Heart right ventricle (tissue), 16 donors: ENCODE results near the gene SYDE2. TPM values are rescaled to one million over a fixed set of nuclear protein-coding genes. Genes with fewer than 3 reads are reported as not detected.
A peak's percentile ranks its signal among the peaks of the same experiment; 100 is the strongest.

Experiments used
- ATAC-seq, 8 donors: fragments of 200-7000 bp; cut with Tn5 transposase; one replicate each; pipeline ENCODE4 v1.9.1; 2020; ENCODE audit warnings: mild to moderate bottlenecking in 8 of 8, moderate library complexity in 8 of 8, moderate number of reproducible peaks in 1 of 8
- DNase-seq, 2 donors: peaks; one replicate each; pipeline ENCODE4 v3.0.0-alpha.2; 2020
- H3K27ac ChIP-seq, 10 donors: fragments of 200-600 bp; sonication (generic) in 2 of 10; one replicate each; pipeline versions ENCODE4 v1.5.0 to v1.8.0; 2020 to 2022; ENCODE audit warnings: mild to moderate bottlenecking in 3 of 10
- H3K27me3 ChIP-seq, 7 donors: fragments of 200-600 bp; one replicate each; pipeline ENCODE4 v1.8.0; 2021 to 2022; ENCODE audit warnings: mild to moderate bottlenecking in 2 of 7
- H3K36me3 ChIP-seq, 9 donors: fragments of 200-600 bp; sonication (generic) in 1 of 9; one replicate each; pipeline versions ENCODE4 v1.5.0 to v1.8.0; 2020 to 2022; ENCODE audit warnings: mild to moderate bottlenecking in 2 of 9
- H3K4me1 ChIP-seq, 9 donors: fragments of 200-600 bp; sonication (generic) in 1 of 9; one replicate each; pipeline versions ENCODE4 v1.5.0 to v1.8.0; 2020 to 2022; ENCODE audit warnings: mild to moderate bottlenecking in 4 of 9
- H3K4me3 ChIP-seq, 10 donors: fragments of 200-600 bp; sonication (generic) in 2 of 10; one replicate each; pipeline versions ENCODE4 v1.5.0 to v1.8.0; 2020 to 2022; ENCODE audit warnings: mild to moderate bottlenecking in 7 of 10, moderate library complexity in 2 of 10
- H3K9me3 ChIP-seq, 11 donors: fragments of 200-600 bp in 10 of 11; sonication (generic) in 2 of 11; one replicate each; pipeline versions ENCODE4 v1.5.0 to v1.8.0; 2013 to 2022; ENCODE audit warnings: mild to moderate bottlenecking in 2 of 11, control low read depth in 1 of 11, moderate library complexity in 1 of 11
- WGBS, 2 donors: extraction: QIAGEN DNeasy Blood & Tissue Kit; methylation state at CpG; one replicate each; pipeline ENCODE4 v1.1.7; 2013; ENCODE audit warnings: inconsistent platforms in 1 of 2; 5-methylcytosine and 5-hydroxymethylcytosine counted together
- intact Hi-C, 10 donors: fragments of 100-400 bp; cut with DNase I; formaldehyde crosslinking; loops; one replicate each; pipeline versions ENCODE4 v1.11.1 to v1.14.2; 2022
- microRNA-seq, 2 donors: library from miRNA; unstranded; fragments of <30 nt; microRNA quantifications; one replicate each; pipeline ENCODE4 v1.2.0, GENCODE V29; 2021
- polyA plus RNA-seq, 2 donors: library from polyadenylated mRNA; stranded (reverse); fragments of 200-250 nt; gene quantifications; one replicate each; pipeline ENCODE4 v1.2.3, GENCODE V29; 2013
- total RNA-seq, 10 donors: library from RNA; stranded (reverse); fragmentation: NEBNext Ultra II Directional in 3 of 10; extraction: Animal tissue kit (Norgen Biotek cat#: 25700) in 3 of 10; gene quantifications; one replicate each; pipeline versions ENCODE4 v1.2.1 to v1.2.4, GENCODE V29; 2021 to 2023
- TF ChIP-seq, protein P1 (sequence below), 9 donors: fragments of 200-600 bp; sonication (generic) in 2 of 9; IDR thresholded peaks; one replicate each; pipeline versions ENCODE4 v1.5.0 to v1.8.0; 2021 to 2022; ENCODE audit warnings: antibody characterized with exemption in 9 of 9, mild to moderate bottlenecking in 5 of 9, moderate library complexity in 1 of 9
- donor health status: Arrhythmogenic right ventricular cardiomyopathy.
- donor health status: ischemic (EF 13 %, LVEDD 7.1; RV severe dilation, severe dysfunction).
- donor health status: healthy with polysubstance abuse.
- donor health status: DM: no; HTN: yes; CAD: no.
- donor health status: DM: no; HTN: no; CAD: no.
- donor health status: ischemic (EF 25% LVEDD 6.9; RV normal size, moderate dysfunction).
- donor health status: ischemic (EF 25% LVEDD 5.7; RV mildly dilated, moderate dysfunction).
- donor health status: healthy.
- donor health status: DM: yes; HTN: yes; CAD: no.
- donor health status: Ischemic cardiomyopathy.
- donor health status: ischemic (EF 35%, LVEDD 5.7; RV mildly dilated, moderate dysfunction).
- donor health status: nonischemic (EF 11% LVEDD 7.7; RV severe dilation, severe dysfunction).
- donor health status: DM: yes; HTN: yes; CAD: no.
- donor health status: PGD.
- donor health status: ischemic (EF 29% LVEDD 5.4; RV normal size, mild dysfunction).
- donor health status: nonischemic (EF 23%, LVEDD 6.1; RV moderate dilation, normal function).

SYDE2 gene
- total and polyA plus RNA-seq, 12 donors: 1.1 to 24.7 (median 20.9) TPM

DNA sequence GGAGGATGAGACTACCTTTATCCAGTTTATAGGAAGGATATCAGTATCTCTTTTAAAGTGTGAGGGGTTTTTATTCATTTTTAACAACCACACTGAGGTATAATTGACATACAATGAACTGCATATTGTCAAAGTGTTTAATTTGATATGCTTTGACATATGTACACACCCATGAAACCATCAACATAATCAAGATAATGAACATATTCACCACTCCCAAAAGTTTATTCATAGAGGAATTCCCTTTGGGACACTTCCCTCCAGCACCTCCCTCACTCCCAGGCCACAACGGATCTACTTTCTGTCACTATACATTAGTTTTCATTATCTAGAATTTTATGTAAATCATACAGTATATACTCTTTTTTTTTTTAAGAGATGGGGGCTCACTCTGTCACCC lies 89.1 kb downstream of the SYDE2 start:
- TF ChIP-seq, protein P1, sequence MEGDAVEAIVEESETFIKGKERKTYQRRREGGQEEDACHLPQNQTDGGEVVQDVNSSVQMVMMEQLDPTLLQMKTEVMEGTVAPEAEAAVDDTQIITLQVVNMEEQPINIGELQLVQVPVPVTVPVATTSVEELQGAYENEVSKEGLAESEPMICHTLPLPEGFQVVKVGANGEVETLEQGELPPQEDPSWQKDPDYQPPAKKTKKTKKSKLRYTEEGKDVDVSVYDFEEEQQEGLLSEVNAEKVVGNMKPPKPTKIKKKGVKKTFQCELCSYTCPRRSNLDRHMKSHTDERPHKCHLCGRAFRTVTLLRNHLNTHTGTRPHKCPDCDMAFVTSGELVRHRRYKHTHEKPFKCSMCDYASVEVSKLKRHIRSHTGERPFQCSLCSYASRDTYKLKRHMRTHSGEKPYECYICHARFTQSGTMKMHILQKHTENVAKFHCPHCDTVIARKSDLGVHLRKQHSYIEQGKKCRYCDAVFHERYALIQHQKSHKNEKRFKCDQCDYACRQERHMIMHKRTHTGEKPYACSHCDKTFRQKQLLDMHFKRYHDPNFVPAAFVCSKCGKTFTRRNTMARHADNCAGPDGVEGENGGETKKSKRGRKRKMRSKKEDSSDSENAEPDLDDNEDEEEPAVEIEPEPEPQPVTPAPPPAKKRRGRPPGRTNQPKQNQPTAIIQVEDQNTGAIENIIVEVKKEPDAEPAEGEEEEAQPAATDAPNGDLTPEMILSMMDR (IDR thresholded peaks at IDR 0.05): no peak
- Histone ChIP-seq H3K9me3 (no peaks in the 10 kb centered on the region), H3K4me1 (no peaks in the 10 kb centered on the region), H3K36me3 (no peaks in the 10 kb centered on the region), H3K27ac (no peak overlapping the region), H3K27me3 (no peaks in the 10 kb centered on the region), H3K4me3 (no peak overlapping the region)
- 62 to 74% methylated on average over 1 of the region's 1 CpG for WGBS, 2 donors
- ATAC-seq (no peak), DNase-seq (no peak)
- intact Hi-C loops: loop anchor here in 2 of 10 donors (5.0 kb wide), 2 partner anchors 126 to 141 kb away; no protein-coding TSS in a partner anchor

- no peaks in the 10 kb centered on the region for H3K4me1 ChIP-seq
- H3K27ac ChIP-seq: no peak overlapping the region
- no peaks in the 10 kb centered on the region for H3K27me3 ChIP-seq
- intact Hi-C loops: loop anchor here in 9 of 10 donors (1.0 to 10.0 kb wide), 7 partner anchors 128 to 148 kb away; partner anchors contain the start of gene C1orf52 (in 2 of the 9)
- H3K9me3 ChIP-seq: no peaks in the 10 kb centered on the region
- TF ChIP-seq, protein P1 (IDR thresholded peaks at IDR 0.05): peak; percentile 42 to 78 (median 74)
- H3K4me3 ChIP-seq: no peak overlapping the region
- peak; percentile 32 to 38 for DNase-seq
- no peaks in the 10 kb centered on the region for H3K36me3 ChIP-seq
- ATAC-seq: peak in 7 of 8 donors; percentile 77 to 93 (median 88)
These were observed 91.3 kb downstream of the SYDE2 start for GRCh38 chr1:85109475-85109874.

Small RNA genes lying within 50 kb of the gene (microRNA-seq; reads per million reads assigned to microRNA genes)
- 1.0 to 18.0 reads per million in 2 donors for gene MIR4423

Other genes starting within 250 kb of the SYDE2 start
- gene MCOLN2, start 203.9 kb downstream of the SYDE2 start, total RNA-seq: 1 to 10 TPM in 1 of 10 donors, under 1 TPM in 3, not detected in 6; 0.09 to 2.0 (median 0.21) TPM
- gene MCOLN2, start 203.9 kb downstream of the SYDE2 start, polyA plus RNA-seq: under 1 TPM; 0.01 to 0.15 TPM
- under 1 TPM in 9 of 10 donors, not detected in 1; 0.13 to 0.92 (median 0.28) TPM for gene MCOLN3, start 152.5 kb downstream of the SYDE2 start, total RNA-seq
- 1 to 10 TPM in 1 of 2 donors, under 1 TPM in 1; 0.13 to 2.7 TPM for gene MCOLN3, start 152.5 kb downstream of the SYDE2 start, polyA plus RNA-seq
- gene C1orf52, start 58.6 kb upstream of the SYDE2 start, total RNA-seq: 10 to 100 TPM; 12.8 to 21.3 (median 15.0) TPM
- 10 to 100 TPM; 18.4 to 34.4 TPM for gene C1orf52, start 58.6 kb upstream of the SYDE2 start, polyA plus RNA-seq
- 10 to 100 TPM in 3 of 10 donors, 1 to 10 TPM in 7; 6.2 to 15.3 (median 9.4) TPM for gene BCL10, start 75.6 kb upstream of the SYDE2 start, total RNA-seq
- gene BCL10, start 75.6 kb upstream of the SYDE2 start, polyA plus RNA-seq: 1 to 10 TPM; 4.1 to 4.3 TPM